Measurements from ENCODE around the gene CHM.

CHM gene

DNA sequence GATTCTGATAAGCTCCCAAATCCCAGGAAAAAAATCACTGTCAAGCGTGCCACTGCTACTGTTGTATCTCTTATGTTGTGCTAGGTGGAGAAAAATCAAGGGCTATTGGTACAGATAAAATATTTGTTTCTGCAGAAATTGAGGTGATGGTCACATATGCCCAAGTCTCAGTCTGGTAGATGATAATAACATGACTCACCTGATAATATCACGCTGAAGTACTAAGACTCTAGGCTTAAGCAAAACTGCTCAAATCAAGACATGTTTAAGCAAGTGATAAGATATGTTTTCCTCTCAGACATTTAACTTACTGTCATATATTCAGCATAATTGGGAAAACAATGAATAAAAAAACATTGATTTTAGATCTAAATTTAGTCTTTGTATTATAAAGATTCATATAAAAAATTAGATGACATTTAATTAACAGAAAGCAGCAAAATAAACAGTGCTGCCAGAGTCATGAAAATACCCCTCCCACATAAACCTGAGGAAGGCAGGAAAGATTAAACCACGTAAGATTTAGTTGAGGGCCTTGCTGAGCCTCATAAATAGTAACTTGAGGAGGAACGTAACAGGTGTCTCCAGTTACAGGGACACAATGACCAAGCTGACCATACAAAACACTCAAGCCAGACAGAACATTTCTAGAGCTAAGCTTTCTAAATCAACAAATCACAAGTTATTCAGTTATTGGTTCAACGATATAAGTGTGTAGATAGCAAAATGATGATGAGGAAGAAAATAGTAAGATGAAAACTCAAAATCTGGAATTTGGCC lies 143.5 kb downstream of the CHM start:
- no peak for DNase-seq

DNA sequence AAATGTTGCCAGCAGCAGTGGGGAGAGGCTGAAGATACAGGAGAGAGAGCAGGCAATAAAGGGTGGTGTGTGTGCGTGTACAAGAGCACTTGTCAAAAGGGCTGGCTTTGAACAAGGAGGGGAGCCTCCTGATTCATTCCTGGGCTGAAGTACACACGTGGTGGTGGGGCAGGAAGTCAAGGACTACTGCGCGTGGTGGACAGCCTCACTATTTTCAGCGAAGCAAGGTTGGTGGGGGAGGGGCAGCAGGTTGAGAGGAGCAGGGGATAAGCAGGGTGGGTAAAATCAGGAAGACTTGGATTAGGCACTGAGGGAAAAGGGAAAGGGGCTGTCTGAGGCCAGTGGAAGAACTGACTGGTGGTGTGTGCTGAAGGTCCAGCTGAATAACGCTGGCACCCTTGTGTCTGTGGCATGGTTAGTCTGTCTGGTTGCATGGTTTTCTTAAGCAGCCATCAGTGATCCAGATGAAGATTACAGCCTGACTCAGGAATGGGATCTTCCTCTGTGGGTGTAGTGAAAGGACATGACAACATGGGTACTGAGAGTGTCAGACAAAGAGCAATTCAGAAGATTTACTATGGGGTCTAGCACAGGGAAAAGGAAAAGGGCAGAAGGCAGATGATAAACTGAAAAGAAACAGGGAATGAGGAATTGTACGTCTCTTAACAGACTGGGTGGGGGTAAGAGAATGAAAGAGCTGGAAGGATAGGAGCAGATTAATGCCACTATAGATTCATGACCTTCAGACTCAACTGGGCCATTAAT lies 149.8 kb downstream of the CHM start:
- DNase-seq, result no peak

DNA sequence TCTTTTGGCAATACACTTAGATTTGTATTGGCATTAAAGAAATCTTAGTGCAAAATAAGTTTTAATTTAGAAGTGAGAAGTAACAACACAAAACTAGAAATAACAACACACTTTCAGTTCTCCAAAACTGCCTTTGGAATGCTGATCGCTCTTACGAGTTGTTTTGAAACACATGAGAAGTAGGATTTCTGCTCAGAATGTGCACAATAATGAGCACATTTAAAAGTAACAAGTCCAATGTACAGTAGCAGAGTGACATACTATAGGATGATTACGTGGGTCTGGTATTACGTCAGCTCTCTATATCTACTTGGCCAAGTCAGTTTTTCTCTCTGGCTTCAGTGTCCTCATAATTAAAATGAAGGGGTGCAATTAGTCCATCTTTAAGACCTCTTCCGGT lies 164.8 kb downstream of the CHM start:
- DNase-seq, result no peak

DNA sequence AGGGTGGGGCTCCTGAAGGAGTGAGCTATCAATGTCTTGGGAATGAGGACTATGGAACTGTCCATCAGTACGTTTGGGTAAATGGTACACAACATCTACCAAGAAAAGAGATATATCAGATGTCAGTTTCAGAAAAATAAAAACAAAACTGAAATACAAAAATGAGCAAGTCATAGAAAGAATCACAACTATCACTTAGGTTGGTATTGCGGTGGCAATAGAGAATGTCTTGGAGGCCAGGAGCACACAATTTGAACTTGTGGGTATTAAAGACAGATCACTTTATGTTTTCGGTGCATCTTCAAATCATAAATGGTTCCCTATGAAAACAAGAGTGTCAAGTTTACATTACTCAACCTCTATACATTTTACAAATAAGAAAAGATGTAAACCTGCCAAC lies 176.8 kb downstream of the CHM start:
- no peak for DNase-seq

DNA sequence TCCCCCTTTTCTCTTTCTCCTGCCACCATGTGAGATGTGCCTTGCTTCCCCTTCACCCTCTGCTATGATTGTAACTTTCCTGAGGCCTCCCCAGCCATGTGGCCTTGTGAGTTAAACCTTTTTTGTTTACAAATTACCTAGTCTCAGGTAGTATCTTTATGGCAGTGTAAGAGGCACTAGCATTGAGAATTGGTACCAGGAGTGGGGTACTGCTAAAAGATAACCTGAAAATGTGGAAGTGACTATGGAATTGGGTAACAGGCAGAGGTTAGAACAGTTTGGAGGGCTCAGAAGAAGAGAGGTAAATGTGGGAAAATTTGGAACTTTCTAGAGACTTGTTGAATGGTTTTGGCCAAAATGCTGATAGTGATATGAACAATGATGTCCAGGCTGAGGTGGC lies 182.0 kb downstream of the CHM start:
- DNase-seq, result no peak

DNA sequence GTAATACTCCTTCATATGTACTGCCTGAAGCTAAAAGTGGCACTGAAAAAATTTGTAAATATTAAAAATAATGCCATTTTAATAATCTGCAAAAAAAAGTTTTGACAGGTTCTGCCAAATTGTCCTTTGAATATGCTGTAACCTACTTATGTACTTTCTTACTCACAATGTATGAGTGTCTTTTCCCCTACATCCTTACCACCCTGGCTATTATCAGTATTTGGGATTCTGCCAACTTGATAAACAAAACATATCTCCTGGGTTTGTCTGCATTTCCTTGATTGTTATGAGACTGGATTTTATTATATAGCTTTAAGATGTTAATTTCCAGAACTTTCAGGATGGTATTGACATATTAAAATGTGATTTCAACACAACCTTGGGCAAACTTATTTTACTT lies 187.9 kb downstream of the CHM start:
- DNase-seq, result no peak

DNA sequence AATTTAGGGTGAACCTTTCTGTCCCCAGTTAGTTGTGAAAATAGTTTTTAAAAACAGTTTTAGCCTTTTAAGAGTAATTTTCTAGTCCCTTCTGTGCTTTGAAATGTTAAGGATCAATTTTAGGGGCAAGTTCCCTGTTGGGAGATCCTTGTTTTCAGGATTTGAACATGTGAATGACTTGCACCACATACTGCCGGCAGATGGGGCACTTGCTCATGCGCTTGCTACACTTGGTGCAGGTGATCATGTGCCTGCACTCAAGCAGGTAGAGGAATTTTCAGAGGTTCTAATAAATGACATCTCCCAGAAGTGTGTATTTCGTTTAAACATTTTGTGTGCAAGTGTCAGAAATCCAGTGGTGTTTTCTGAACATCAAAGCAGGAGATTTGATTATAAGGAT lies 195.9 kb downstream of the CHM start:
- DNase-seq, result no peak

DNA sequence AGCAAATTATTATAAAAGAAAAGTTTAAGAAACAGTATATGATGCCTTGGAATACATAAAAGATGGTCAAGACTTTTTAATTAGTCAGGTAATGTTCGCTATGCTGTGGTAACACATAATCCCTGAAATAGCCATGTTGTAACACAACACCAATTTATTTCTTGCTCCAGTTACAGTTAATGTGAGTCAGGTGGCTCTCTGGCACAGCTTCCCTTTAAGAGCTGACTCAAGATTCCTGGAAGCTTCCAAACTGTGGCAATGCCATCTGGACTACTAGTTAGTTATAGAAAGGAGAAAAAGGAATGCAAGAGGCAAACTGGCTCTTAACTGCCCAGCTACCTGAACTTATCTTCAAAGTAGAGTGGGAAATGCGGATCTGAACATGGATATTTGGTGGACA lies 210.5 kb downstream of the CHM start:
- no peak for DNase-seq

DNA sequence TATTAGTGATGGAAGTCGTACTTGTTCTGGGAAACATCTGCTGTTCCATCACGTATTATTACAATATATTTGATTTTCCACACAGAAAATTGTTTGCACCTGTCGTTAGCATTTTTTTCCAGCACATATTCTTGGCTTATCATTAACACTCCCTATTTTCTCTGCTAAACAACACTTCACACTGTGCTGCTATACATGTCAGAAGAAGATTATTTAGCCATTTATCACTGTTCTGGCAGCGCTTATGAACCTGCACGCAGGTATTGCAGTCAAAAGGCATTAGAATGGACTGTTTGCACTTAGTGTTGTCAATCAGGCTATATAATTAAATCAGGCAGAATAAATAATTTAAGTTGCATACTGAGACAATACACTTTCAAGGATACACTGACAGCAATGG lies 218.6 kb downstream of the CHM start:
- DNase-seq, result no peak

DNA sequence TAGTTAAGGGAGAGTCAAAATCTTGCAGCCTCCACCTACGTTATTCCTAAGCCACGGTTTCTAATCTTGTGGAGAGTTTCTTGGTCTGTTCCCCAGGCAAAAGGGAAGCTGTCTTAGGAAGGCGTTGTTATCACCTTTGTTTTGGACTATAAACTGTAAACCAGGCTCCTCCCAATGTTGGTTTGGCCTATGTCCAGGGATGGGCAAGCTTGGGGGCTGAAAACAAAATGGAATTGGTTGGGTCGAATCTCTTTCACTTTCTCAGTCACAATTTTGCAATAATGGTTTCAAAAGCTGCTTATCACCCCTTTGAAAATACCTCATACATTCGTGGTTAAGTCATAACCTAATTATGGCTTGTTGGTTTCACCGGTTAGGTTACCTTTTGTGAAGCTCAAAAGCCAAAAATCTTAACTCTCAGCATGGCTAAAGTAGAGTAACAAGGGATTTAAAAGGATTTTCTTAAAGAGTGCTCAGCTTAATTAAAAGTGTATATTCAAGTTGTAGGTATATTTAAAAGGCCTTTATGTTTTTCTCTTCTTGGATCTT lies 232.1 kb downstream of the CHM start:
- DNase-seq, result no peak
